Thoracic aorta (tissue), 2 donors: ENCODE data around the gene RPRD1A. TPM values are rescaled to one million over a fixed set of nuclear protein-coding genes. Genes with fewer than 3 reads are reported as not detected.
"Not testable (repeated sequence)": the region's sequence is repeated elsewhere in the genome, so short reads cannot be mapped to it uniquely, and the experiment has no call there.

Experiments used
- ATAC-seq: fragments of 150-250 bp; one replicate; pipeline ENCODE4 v1.8.0; 2017; ENCODE audit warnings: low read depth; ENCODE audit not compliant: insufficient number of reproducible peaks, low FRiP score
- DNase-seq: peaks from one replicate; pipeline ENCODE4 v3.0.0-alpha.2; 2020; ENCODE audit warnings: low spot score
- H3K27ac ChIP-seq, 2 donors: fragments of 200-600 bp; sonication (generic); 1 replicate in 1 of 2; 2 replicates in 1 of 2; pipeline ENCODE4 v1.5.1; 2016; ENCODE audit warnings: mild to moderate bottlenecking in 2 of 2, moderate library complexity in 2 of 2
- H3K27me3 ChIP-seq: fragments of 200-600 bp; sonication (generic); replicated peaks from 2 replicates; pipeline ENCODE4 v1.6.0; 2016; ENCODE audit warnings: mild to moderate bottlenecking; ENCODE audit not compliant: insufficient read depth
- H3K36me3 ChIP-seq: fragments of 200-600 bp; sonication (generic); one replicate; pipeline ENCODE4 v1.5.1; 2016
- H3K4me1 ChIP-seq, 2 donors: fragments of 200-600 bp; sonication (generic); 1 replicate in 1 of 2; 2 replicates in 1 of 2; pipeline versions ENCODE4 v1.5.1 to v1.6.0; 2016; ENCODE audit warnings: low read depth in 2 of 2, mild to moderate bottlenecking in 1 of 2; ENCODE audit not compliant: control insufficient read depth in 1 of 2
- H3K4me3 ChIP-seq: fragments of 200-600 bp; sonication (generic); 2 replicates; pipeline ENCODE4 v1.5.1; 2016; ENCODE audit warnings: mild to moderate bottlenecking
- H3K9me3 ChIP-seq: fragments of 200-600 bp; sonication (generic); 2 replicates; pipeline ENCODE4 v1.5.1; 2016
- total RNA-seq, 2 donors: library from RNA; depleted of rRNA; stranded (reverse); fragments of >200 nt; gene quantifications; one replicate each; pipeline versions ENCODE4 v1.1.0 to v1.2.3, GENCODE V29; 2016
- TF ChIP-seq, protein P1 (sequence below): fragments of 200-600 bp; sonication (generic); IDR thresholded peaks from one replicate; pipeline ENCODE4 v1.5.1; 2019; ENCODE audit warnings: antibody characterized with exemption

The RPRD1A gene
- total RNA-seq, 2 donors from 2014 or later = 49.8 to 64.9 TPM

DNA sequence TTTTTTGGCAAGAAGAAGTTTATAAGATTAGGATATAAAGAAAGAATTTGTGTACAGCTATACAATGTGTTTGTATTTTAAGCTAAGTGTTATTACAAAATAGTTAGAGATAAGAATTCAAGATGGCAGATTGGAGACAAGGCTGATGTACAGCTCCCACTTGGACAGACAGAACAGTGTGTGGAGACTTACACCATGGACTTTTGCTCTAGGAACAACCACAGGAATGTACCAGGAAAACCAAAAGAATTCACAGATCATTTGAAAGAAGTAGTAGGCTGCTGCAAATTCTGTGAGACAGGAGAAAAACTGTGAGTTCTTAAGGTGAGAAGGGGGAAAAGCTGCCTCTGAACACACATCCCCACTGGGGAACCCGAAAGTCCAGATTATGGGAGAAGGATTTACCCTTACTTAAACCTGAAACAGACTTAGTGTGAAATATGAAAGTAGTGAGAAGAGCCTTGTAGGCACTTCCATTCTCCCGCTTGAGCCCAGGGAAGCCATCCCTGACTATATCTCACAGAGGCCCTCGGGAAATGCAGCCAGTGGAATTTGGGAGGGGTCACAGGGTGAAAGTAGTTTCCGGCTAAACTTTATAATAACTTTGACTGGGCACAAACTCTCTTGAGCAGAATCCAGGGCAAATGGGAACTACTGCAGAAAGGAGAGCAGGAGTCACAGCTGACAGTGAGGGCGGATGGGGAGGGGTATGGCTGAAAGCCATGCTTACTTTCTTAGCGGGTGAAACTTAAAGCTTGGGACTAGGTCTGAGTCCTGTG is 11.6 kb upstream of the RPRD1A start:
- TF ChIP-seq, protein P1, sequence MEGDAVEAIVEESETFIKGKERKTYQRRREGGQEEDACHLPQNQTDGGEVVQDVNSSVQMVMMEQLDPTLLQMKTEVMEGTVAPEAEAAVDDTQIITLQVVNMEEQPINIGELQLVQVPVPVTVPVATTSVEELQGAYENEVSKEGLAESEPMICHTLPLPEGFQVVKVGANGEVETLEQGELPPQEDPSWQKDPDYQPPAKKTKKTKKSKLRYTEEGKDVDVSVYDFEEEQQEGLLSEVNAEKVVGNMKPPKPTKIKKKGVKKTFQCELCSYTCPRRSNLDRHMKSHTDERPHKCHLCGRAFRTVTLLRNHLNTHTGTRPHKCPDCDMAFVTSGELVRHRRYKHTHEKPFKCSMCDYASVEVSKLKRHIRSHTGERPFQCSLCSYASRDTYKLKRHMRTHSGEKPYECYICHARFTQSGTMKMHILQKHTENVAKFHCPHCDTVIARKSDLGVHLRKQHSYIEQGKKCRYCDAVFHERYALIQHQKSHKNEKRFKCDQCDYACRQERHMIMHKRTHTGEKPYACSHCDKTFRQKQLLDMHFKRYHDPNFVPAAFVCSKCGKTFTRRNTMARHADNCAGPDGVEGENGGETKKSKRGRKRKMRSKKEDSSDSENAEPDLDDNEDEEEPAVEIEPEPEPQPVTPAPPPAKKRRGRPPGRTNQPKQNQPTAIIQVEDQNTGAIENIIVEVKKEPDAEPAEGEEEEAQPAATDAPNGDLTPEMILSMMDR = no peak
- Histone ChIP-seq H3K9me3 (peaks cover 7% of the 10 kb centered on the region), H3K4me3 (no peak overlapping the region), H3K36me3 (no peaks in the 10 kb centered on the region), H3K27ac (no peak overlapping the region), H3K27me3 (no peaks in the 10 kb centered on the region), H3K4me1 (no peaks in the 10 kb centered on the region)
- DNase-seq = no peak
- ATAC-seq = no peak

DNA sequence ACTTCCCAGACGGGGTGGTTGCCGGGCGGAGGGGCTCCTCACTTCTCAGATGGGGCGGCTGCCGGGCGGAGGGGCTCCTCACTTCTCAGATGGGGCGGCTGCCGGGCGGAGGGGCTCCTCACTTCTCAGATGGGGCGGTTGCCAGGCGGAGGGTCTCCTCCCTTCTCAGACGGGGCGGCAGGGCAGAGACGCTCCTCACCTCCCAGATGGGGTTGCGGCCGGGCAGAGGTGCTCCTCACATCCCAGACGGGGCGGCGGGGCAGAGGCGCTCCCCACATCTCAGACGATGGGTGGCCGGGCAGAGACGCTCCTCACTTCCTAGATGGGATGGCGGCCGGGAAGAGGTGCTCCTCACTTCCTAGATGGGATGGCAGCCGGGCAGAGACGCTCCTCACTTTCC is 10.4 kb upstream of the RPRD1A start:
- H3K9me3 ChIP-seq, ATAC-seq, H3K27me3 ChIP-seq, H3K27ac ChIP-seq, H3K4me1 ChIP-seq, H3K36me3 ChIP-seq, DNase-seq, H3K4me3 ChIP-seq: not testable (repeated sequence)

DNA sequence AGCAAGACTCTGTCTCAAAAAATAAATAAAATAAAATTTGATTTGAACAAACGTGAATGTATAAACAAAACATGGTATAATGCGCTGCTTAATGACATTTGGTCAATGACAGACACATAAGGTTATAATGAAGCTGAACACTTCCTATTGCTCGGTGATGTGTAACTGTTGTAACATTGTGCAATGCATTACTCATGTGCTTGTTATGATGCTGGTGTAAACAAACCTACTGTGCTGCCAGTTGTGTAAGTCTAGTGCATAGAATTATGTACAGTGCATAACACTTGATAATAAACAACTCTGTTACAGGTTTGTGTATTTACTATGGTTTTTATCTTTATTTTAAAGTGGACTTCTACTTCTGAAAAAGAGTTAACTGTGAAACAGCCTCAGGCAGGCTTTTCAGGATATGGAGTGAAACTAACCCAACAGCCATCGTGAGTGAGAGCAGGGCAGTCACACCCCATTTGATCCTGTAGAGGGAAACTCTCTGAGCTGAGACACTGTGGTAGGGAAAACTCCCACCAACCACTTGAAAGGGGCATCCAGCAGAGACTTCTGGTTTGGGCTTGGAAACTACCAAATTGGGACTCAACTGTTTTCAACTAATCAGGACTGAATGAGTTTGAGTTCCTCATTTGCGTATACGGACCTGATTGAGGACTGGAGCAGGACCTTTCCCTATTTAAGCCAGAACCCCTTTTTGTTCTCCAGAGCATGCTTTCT is 8.7 kb upstream of the RPRD1A start:
- DNase-seq (no peak), ATAC-seq (no peak)
- no peak overlapping the region for H3K4me3 ChIP-seq
- no peak overlapping the region for H3K27ac ChIP-seq
- no peaks in the 10 kb centered on the region for H3K27me3 ChIP-seq
- H3K4me1 ChIP-seq = no peaks in the 10 kb centered on the region
- TF ChIP-seq, protein P1 = no peak
- H3K9me3 ChIP-seq = peaks cover 4% of the 10 kb centered on the region
- no peaks in the 10 kb centered on the region for H3K36me3 ChIP-seq

DNA sequence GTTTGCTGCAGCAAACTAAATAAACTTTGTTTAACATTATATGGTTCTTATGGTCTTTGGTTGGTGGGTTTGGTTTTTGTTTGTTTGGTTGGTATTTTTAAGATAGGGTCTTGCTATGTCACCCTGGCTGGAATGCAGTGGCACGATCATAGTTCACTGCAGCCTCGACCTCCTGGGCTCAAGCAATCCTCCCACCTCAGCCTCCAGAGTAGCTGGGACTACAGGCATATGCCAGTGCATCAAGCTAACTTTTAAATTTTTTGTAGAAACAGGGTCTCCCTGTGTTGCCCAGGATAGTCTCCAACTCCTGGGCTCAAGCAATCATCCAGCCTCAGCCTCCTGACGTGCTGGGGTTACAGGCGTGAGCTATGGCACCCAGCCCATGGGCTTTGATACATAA is 7.1 kb upstream of the RPRD1A start:
- H3K27ac ChIP-seq = no peak overlapping the region
- no peak overlapping the region for H3K4me3 ChIP-seq
- ATAC-seq = no peak
- no peaks in the 10 kb centered on the region for H3K27me3 ChIP-seq
- H3K4me1 ChIP-seq = no peaks in the 10 kb centered on the region
- no peaks in the 10 kb centered on the region for H3K36me3 ChIP-seq
- no peak for DNase-seq
- TF ChIP-seq, protein P1 = no peak
- no peaks in the 10 kb centered on the region for H3K9me3 ChIP-seq

DNA sequence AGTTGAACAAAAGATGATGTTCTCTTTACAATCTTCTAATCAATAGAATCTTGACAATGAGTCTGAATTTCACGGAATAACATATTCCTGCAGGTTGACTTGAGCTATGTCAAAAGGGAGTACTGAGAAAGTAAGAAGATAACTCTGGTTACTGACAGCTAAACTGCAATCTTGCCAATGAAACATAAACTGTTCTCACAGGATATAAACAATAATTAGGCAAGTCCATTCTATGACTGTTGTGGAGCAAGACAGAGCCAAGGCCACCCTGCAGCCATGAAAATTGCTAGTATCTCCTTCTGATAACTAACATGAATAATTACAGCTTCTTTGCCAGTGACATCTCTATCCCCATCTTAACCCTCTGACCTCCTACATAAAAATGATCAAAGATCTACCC is 6.3 kb upstream of the RPRD1A start:
- H3K4me3 ChIP-seq = no peak overlapping the region
- TF ChIP-seq, protein P1 = no peak
- H3K27me3 ChIP-seq = no peaks in the 10 kb centered on the region
- H3K27ac ChIP-seq = no peak overlapping the region
- no peaks in the 10 kb centered on the region for H3K4me1 ChIP-seq
- no peaks in the 10 kb centered on the region for H3K9me3 ChIP-seq
- DNase-seq (no peak), ATAC-seq (no peak)
- no peaks in the 10 kb centered on the region for H3K36me3 ChIP-seq

DNA sequence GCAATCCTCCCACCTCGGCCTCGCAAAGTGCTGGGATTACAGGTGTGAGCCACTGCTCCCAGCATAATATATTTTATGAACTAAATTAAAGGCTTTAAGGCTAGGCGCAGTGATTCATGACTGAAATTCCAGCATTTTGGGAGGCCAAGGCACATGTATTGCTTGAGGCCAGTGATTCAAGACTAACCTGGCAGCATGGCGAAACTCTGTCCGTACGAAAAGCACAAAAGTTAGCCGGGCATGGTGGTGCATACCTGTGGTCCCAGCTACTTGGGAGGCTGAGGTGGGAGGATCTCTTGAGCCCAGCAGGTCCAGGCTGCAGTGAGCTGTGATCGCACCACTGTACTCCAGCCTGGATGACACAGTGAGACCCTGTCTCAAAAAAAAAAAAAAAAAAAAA is 5.0 kb upstream of the RPRD1A start:
- not testable (repeated sequence) for DNase-seq, H3K4me3 ChIP-seq, H3K27me3 ChIP-seq, H3K9me3 ChIP-seq, H3K4me1 ChIP-seq, H3K36me3 ChIP-seq, H3K27ac ChIP-seq, ATAC-seq
